Breast epithelium (tissue), 4 donors: ENCODE data around the gene FRS2. TPM values are rescaled to one million over a fixed set of nuclear protein-coding genes. Genes with fewer than 3 reads are reported as not detected.

Source experiments
- DNase-seq, 2 donors: peaks; one replicate each; pipeline ENCODE4 v3.0.0-alpha.2; 2019; ENCODE audit warnings: low spot score in 2 of 2
- H3K27ac ChIP-seq, 2 donors: fragments of 200-600 bp; sonication (generic) in 1 of 2; one replicate each; pipeline ENCODE4 v1.5.1; 2016 to 2019; ENCODE audit warnings: mild to moderate bottlenecking in 1 of 2
- H3K27me3 ChIP-seq, 2 donors: fragments of 200-600 bp; sonication (generic) in 1 of 2; one replicate each; pipeline versions ENCODE4 v1.5.1 to v1.6.0; 2017 to 2019; ENCODE audit warnings: control low read depth in 1 of 2, mild to moderate bottlenecking in 1 of 2
- H3K36me3 ChIP-seq: fragments of 200-600 bp; one replicate; pipeline ENCODE4 v1.5.1; 2019
- H3K4me1 ChIP-seq, 2 donors: fragments of 200-600 bp; sonication (generic); one replicate each; pipeline ENCODE4 v1.5.1; 2016 to 2019; ENCODE audit warnings: control low read depth in 1 of 2
- H3K4me3 ChIP-seq, 3 donors: fragments of 200-600 bp; sonication (generic); 1 replicate in 2 of 3; 2 replicates in 1 of 3; pipeline ENCODE4 v1.5.1; 2016 to 2019; ENCODE audit warnings: mild to moderate bottlenecking in 3 of 3, moderate library complexity in 2 of 3
- H3K9me3 ChIP-seq, 2 donors: fragments of 200-600 bp; sonication (generic) in 1 of 2; one replicate each; pipeline ENCODE4 v1.5.1; 2016 to 2019; ENCODE audit warnings: control low read depth in 1 of 2
- CTCF ChIP-seq, 3 donors: fragments of 450-650 bp; IDR thresholded peaks; one replicate each; pipeline ENCODE4 v1.5.1; 2016 to 2017; ENCODE audit warnings: antibody characterized with exemption in 3 of 3, mild to moderate bottlenecking in 3 of 3, moderate library complexity in 3 of 3
- POLR2A ChIP-seq: fragments of 450-650 bp; IDR thresholded peaks from one replicate; pipeline ENCODE4 v1.6.1; 2016; ENCODE audit warnings: antibody characterized with exemption, mild to moderate bottlenecking, moderate library complexity
- POLR2AphosphoS5 ChIP-seq, 3 donors: sonication (generic); formaldehyde crosslinking; IDR thresholded peaks; one replicate each; pipeline ENCODE4 v1.6.1; 2017; ENCODE audit warnings: antibody characterized with exemption in 3 of 3
- intact Hi-C: fragments of 100-400 bp; cut with DNase I; formaldehyde crosslinking; loops from one replicate; pipeline ENCODE4 v1.15.1; 2023; ENCODE audit warnings: low total_unique reads
- total RNA-seq, 3 donors: library from RNA; depleted of rRNA; stranded (reverse); fragments of >200 nt; gene quantifications; one replicate each; pipeline ENCODE4 v1.1.0, GENCODE V29; 2016

FRS2 gene
- 100 to 1,000 TPM in 1 of 3 donors, 10 to 100 TPM in 2; 54.9 to 125 (median 72.4) TPM for total RNA-seq

- intact Hi-C loops, result no loop called here
- Histone ChIP-seq H3K36me3 (no peaks in the 10 kb centered on the region), H3K9me3 (no peaks in the 10 kb centered on the region), H3K27ac (peak within 1 kb of the TSS; percentile 95 to 96), H3K4me3 (peak within 1 kb of the TSS; percentile 81 to 86 (median 85)), H3K4me1 (peaks cover 0 to 18% of the 10 kb centered on the region in 2 donors), H3K27me3 (no peaks in the 10 kb centered on the region)
- peak; percentile 81 to 91 for DNase-seq
- peak; percentile 80 for TF ChIP-seq POLR2A
- TF ChIP-seq POLR2AphosphoS5 (IDR thresholded peaks at IDR 0.05), result peak; percentile 89 to 96 (median 93)
- no peak for TF ChIP-seq CTCF (IDR thresholded peaks at IDR 0.05)
Observed at GRCh38 chr12:69470189-69471075, at the start of gene FRS2. Gene FRS2 (plus strand): TSS chr12:69470388. CDS start chr12:69569031, 98,643 bp downstream.

DNA sequence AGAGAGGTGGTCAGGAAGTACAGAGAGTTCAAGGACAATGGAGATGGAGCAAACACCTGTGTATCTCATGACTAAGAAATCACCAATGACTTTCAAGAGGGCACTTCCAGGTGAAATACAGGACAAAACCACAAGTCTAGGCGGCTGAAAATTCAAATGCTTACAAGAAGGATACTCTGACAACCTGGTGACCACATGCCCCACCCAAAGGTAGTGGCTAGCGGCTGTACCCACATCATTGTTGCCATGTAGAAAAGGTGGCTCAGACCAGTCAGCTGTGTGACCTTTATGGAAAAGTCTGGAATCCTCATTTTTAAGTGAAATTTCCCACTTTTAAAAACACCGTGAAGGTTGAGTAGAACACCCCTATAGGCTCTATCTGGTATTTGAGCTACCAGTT, 48.6 kb upstream of the FRS2 start:
- TF ChIP-seq POLR2A (no peak), POLR2AphosphoS5 (IDR thresholded peaks at IDR 0.05) (no peak), CTCF (IDR thresholded peaks at IDR 0.05) (no peak)
- Histone ChIP-seq H3K4me3 (no peak overlapping the region), H3K4me1 (no peaks in the 10 kb centered on the region), H3K36me3 (no peaks in the 10 kb centered on the region), H3K9me3 (no peaks in the 10 kb centered on the region), H3K27ac (no peak overlapping the region), H3K27me3 (no peaks in the 10 kb centered on the region)
- no peak for DNase-seq
- intact Hi-C loops, result no loop called here

GRCh38 chr12:69423037-69423905, 46.9 kb upstream of the FRS2 start:
- TF ChIP-seq POLR2AphosphoS5 (IDR thresholded peaks at IDR 0.05), result no peak
- no peak overlapping the region for H3K27ac ChIP-seq
- H3K27me3 ChIP-seq, result no peaks in the 10 kb centered on the region
- DNase-seq, result no peak
- H3K9me3 ChIP-seq, result no peaks in the 10 kb centered on the region
- H3K4me3 ChIP-seq, result no peak overlapping the region
- no peaks in the 10 kb centered on the region for H3K36me3 ChIP-seq
- intact Hi-C loops, result no loop called here
- H3K4me1 ChIP-seq, result no peaks in the 10 kb centered on the region

GRCh38 chr12:69425417-69425816, 44.8 kb upstream of the FRS2 start:
- no peaks in the 10 kb centered on the region for H3K9me3 ChIP-seq
- intact Hi-C loops, result no loop called here
- H3K36me3 ChIP-seq, result no peaks in the 10 kb centered on the region
- no peak overlapping the region for H3K27ac ChIP-seq
- TF ChIP-seq CTCF (IDR thresholded peaks at IDR 0.05) (no peak), POLR2A (no peak), POLR2AphosphoS5 (IDR thresholded peaks at IDR 0.05) (no peak)
- no peaks in the 10 kb centered on the region for H3K4me1 ChIP-seq
- DNase-seq, result no peak
- H3K27me3 ChIP-seq, result no peaks in the 10 kb centered on the region
- no peak overlapping the region for H3K4me3 ChIP-seq

DNA sequence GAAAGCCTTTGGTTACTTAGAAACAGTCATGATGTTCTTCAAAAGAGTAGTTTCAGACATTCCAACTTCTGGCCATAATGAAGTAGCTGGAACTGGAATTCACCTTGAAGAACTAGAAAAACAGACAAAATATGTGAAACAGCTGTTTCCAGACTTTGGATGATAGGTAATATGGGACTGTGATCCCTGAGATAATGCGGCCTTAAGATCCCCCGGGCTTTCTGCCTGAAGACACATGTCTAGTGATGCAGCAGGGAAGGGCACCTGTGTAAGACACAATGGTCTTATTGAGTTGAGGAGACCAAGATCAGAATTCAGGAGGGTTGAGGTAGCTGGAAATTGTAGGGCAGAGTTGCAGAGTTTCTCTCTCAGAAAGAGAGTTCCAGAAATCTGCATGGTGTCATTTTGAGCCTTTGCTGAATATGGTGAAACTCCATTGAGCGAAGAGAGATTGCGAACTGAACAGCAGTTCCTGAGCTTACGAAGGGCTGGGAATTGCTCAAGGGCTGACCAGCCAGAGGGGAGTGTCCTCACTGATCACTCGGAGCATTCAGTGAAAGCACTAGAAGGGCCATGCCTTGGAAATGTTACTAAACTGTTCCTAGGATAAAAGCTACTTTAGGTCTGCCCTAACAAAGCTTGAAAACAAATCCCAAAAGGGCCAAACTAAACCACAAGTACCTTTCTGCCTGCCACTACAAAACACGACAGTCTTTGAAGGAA, 41.7 kb upstream of the FRS2 start:
- Histone ChIP-seq H3K27me3 (no peaks in the 10 kb centered on the region), H3K9me3 (no peaks in the 10 kb centered on the region), H3K4me1 (no peaks in the 10 kb centered on the region), H3K4me3 (no peak overlapping the region), H3K27ac (no peak overlapping the region), H3K36me3 (no peaks in the 10 kb centered on the region)
- TF ChIP-seq POLR2AphosphoS5 (IDR thresholded peaks at IDR 0.05) (no peak), CTCF (IDR thresholded peaks at IDR 0.05) (no peak), POLR2A (no peak)
- intact Hi-C loops, result loop anchor here (2.0 kb wide), 1 partner anchor 26 kb away; no protein-coding TSS in a partner anchor
- no peak for DNase-seq
